Left forelimb (tissue), 1 donor: ENCODE data around the gene HTR7.

Experiments used
- DNase-seq: peaks from one replicate; pipeline ENCODE4 v3.0.0-alpha.2; 2018; ENCODE audit warnings: low spot score

HTR7 gene

DNA sequence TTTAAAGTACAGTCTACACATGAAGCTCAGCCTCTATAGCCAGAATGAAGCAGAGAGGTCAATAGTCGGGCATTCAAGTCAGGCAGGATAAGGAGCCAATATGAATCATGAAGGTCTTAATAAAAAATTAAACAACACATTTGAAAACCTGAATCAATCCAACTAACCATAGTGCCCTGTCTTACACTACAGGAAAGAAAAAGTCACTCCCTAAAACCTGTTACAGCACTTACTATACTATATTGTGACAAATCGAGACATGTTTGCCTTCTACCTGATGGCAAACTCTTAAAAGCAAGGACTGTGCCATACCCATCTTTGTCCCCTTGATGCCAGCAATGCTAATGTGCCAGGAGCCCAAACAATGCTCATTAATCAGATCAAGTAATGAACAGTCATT is 117.6 kb downstream of the HTR7 start:
- no peak for DNase-seq

DNA sequence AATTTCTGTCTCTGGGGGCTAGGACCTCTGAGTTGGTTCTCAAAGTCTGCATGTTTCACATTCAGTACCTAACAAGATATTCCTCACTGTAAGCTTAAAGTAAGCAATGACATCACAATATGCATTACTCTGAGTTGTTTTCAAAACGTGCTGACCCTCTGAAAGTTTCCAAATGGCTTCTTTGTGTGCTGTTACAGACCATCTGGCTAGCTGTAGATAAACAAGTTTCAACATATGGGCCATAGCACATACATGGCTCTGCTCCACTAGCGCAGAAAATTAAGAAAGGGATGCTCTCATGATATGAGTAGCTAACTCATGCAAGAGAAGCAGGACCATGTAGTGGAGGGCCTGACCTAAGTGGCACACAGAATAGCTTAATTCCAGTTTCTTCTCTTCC is 119.0 kb downstream of the HTR7 start:
- DNase-seq = no peak

DNA sequence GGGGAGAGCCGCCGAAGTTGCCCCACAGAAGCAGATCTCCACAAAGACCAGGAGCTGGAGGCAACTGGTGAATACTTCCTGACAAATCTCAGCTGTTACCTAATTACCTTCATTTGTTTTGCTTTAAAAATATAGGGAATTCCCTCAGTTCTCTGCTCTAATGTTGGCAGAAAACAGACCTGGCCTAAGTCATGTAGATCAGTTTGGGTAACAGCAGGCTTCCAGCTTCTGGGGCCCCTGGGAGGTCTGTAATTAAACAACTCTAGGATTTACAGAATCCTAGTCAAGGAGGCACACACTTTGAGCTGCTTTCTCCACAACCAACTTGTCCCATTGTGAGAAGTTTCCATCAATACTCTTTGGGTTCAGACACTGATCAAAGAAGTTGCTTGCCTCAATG is 123.4 kb downstream of the HTR7 start:
- DNase-seq = no peak

DNA sequence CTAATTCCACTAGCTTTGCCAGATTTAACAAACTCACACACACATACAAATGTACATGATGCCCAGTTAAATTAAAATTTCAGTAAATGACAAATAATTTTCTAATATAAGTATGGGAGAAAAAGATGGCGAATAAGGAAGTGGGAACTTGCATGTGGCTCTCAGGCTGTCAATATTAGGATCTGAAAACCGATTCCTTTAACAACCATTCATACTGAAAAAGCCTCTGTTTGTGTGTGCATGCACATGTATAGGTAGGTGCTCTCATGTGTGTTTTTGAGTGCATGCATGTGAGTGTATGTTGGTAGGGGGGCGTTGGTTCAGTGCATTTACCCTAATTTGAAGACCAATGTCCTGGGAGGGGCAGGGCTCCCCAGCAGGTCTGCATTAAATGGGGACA is 125.3 kb downstream of the HTR7 start:
- no peak for DNase-seq

DNA sequence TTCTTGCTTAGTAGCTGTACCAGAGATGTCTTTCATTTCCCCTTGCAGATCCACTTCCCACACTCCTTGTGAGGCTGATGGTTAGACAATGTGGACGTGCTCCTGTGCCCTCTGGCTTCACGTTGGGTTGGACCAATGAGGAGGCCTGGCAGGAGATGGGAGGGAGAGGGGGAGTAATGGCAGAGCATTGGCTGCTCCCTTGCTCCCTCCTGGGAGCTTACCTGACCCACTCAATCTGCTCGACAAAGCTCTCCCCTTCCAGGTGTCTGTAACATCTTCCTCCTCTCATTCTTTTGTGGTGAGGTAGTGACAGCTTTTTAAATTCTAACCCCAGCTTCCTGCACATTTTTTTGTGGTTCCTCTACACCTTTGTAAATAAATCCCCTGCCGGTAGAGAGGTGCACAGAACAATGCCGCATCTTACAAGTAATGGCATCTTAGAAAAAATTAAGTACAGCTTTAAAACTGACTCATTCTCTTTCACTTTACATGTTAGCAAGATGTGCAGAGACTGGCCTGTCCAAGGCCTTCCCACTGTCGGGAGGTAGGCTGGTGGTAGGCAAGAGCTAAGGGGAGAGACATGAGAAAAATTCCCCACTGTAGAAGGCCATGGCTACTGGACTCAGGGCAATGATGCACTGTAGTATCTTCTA is 134.3 kb downstream of the HTR7 start:
- DNase-seq = no peak

DNA sequence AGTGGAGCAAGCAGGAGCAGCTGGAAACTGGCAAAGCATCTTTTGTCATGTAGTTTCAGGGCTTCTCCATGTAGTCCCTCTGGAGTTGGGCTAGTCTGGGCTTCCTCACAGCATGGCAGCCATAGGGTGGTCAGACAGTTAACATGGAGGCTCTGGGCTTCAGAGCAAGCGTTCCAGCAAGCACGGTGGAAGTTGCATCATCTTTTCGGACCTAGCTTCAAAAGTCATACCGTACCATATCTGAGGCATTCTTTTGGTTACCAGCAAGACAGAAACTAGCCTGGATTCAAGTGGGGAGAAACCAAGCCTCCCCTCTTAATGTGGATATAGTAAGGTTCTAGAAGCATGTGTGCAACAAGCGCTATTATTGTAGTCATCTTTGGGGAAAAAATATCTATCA is 135.0 kb downstream of the HTR7 start:
- no peak for DNase-seq

DNA sequence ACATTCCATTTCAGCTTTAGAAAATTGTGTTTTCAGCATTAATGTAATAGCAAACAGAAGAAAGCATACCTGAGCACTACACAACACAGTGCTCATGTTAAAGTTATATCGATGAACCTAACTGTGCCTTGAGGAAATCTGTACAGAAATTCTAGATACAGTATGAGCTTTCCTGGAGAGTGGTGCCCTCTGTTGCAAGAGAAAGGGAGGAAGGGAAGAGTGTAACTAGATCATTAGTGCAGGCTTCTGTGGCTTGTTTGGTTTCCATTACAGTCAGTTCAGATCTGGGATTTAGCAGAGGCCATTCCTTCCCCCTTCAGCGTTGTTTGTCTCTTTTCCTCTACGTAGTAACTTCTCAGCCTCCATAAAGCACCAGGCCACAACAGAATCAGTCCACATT is 139.7 kb downstream of the HTR7 start:
- no peak for DNase-seq

DNA sequence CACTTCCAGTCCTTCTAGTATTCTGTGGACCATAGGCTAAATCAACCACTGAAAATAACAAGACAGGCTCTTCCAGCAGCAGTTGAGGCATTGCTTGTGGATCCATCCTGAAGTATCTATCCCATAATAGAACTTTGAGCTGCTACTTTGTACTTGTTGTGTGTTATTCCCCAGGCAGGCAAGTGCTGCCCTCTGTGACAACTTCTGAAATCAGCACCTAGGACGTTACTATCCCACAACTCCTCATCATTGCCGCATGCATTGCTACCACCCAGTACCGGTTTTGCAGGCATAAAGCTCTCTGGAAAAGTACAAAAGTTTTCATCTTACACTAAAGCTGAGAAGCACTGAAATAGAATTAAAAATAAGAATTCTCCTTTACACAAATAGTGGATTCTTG is 145.3 kb downstream of the HTR7 start:
- DNase-seq = no peak

DNA sequence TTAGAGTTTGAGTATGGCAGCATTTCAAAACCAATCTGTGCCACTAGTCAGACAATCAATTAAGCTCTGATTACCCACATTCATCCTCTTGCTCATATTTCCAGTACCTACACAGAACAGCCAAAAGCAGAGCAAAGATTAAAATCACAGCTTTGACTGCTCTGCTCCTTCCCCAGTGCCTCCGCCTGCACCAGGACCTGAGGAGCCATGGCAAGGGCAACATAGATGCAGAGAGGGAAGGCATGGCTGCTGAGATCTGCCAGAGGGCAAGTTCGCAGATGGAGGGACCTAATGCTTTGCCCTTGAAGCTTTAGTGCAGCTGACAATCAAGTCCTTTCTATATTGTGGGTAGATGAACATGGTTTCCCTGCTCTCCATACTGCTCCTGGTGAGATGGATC is 148.1 kb downstream of the HTR7 start:
- DNase-seq = no peak

DNA sequence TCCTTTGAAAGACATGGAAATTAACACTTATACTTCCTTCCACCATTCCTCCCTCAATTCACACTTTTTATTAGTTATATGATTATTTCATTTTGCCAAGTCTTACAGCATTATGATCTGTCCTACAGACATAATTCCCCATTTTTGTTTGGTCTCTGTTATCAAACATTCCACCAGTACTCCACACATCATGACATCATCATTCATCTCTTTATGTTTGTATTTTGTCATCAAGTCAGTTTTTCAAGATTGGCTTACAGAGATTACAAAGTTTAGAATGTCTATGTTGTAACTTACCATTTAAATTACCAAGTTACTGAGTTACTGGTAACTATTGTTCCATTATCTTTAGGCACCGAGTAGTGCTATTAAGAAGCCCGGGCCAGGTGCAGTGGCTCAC is 150.2 kb downstream of the HTR7 start:
- no peak for DNase-seq

DNA sequence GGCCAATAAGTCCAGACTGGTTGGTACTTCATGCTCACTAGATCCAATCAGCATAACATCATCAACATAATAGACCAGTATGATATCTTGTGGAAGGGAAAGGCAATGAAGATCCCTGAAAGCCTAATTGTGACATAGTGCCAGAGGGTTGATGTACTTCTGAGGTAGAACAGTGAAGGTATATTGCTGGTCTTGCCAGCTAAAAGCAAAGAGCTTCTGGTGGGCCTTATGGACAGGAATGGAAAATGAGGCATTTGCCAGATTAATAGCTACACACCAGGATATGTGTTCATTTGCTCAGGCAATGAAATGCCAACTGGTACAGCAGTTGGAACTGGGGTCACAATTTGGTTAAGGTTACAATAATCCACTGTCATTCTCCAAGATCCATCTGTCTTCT is 156.4 kb downstream of the HTR7 start:
- DNase-seq = no peak

DNA sequence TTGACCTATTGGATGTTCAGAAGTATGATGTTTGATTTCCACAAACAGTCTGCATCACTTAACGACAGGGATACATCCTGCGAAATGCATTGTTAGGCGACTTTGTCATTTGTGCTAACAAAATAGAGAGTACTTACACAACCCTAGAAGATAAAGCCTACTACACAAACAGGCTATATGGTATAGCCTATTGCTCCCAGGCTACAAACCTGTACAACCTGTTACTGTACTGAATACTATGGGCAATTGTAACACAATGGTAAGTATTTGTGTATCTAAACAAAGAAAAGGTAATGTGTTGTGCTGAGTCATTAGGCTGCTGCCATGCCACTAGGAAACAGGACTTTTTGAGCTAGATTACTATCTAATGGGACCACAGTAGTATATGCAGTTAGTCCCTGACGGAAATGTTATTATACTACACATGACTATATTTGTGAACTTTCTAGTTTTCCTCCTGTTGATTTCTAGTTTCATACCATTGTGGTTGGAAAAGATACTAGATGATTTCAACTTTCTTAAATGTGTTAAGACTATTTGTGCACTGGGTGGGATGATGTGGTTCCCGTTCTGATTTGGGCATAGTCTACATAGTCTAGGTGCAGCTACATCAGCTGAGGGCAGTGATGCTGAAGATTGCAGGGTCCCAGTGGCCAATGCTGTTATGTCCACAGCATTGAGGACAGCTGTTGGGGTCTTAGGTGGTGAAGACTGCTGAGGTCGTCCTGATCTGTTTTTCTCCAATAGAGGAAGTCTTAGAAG is 161.7 kb downstream of the HTR7 start:
- DNase-seq = no peak
